ACC112 (cell line): ENCODE data around the gene CIB4.
A peak's percentile ranks its signal among the peaks of the same experiment; 100 is the strongest.
"Not testable (repeated sequence)": the region's sequence is repeated elsewhere in the genome, so short reads cannot be mapped to it uniquely, and the experiment has no call there.

Source experiments
- H2AFZ ChIP-seq: fragments of 200-600 bp; sonication (generic); one replicate; pipeline ENCODE4 v1.6.0; 2017; ENCODE audit warnings: antibody characterized with exemption, low read length; ENCODE audit not compliant: unreplicated experiment
- H3K27ac ChIP-seq: fragments of 200-600 bp; sonication (generic); 2 replicates; pipeline ENCODE4 v1.5.1; 2014; ENCODE audit warnings: low read depth, mild to moderate bottlenecking, antibody characterized with exemption, low read length, moderate library complexity
- H3K27me3 ChIP-seq: fragments of 200-600 bp; sonication (generic); 2 replicates; pipeline ENCODE4 v1.6.1; 2014; ENCODE audit warnings: mild to moderate bottlenecking, antibody characterized with exemption, low read length, moderate library complexity, mixed read lengths; ENCODE audit not compliant: insufficient read depth
- H3K36me3 ChIP-seq: fragments of 200-600 bp; sonication (generic); 2 replicates; pipeline ENCODE4 v1.6.1; 2016; ENCODE audit warnings: mild to moderate bottlenecking, antibody characterized with exemption, low read length, moderate library complexity, mixed read lengths; ENCODE audit not compliant: insufficient read depth
- H3K4me1 ChIP-seq: fragments of 200-600 bp; sonication (generic); one replicate; pipeline ENCODE4 v1.6.1; 2016; ENCODE audit warnings: low read length, mixed read lengths; ENCODE audit not compliant: insufficient read depth, unreplicated experiment, control insufficient read depth
- H3K4me3 ChIP-seq: fragments of 200-600 bp; sonication (generic); 2 replicates; pipeline ENCODE4 v1.5.1; 2014; ENCODE audit warnings: mild to moderate bottlenecking, low read depth, low read length
- H3K79me2 ChIP-seq: fragments of 200-600 bp; sonication (generic); one replicate; pipeline ENCODE4 v1.6.0; 2016; ENCODE audit warnings: low read length; ENCODE audit not compliant: control insufficient read depth, unreplicated experiment, insufficient read depth

Gene CIB4

DNA sequence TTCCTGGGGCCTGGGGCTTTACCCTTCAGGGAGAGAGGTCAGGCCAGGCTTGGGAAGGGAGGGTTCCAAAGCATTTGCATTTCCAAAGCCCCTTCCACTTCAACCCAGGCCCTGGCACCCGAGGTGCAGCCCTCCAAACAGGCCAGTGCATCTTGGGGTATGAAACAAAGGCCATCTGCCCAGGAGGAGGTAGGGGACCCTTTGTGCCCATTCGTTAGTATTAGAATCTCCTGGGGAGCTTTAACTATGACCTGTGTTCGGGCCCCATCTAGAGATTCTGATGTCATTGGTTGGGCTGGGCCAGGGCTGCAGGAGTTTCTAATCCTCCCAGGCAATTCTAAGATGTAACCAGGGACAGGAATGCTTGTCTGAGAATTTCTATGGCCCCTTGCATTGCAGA, 73.6 kb downstream of the CIB4 start:
- no peak overlapping the region for H3K4me3 ChIP-seq
- no peaks in the 10 kb centered on the region for H3K79me2 ChIP-seq
- H3K27ac ChIP-seq, result no peak overlapping the region
- H3K27me3 ChIP-seq, result peaks cover 94% of the 10 kb centered on the region
- H3K4me1 ChIP-seq, result peaks cover 8% of the 10 kb centered on the region
- no peak overlapping the region for H2AFZ ChIP-seq
- no peaks in the 10 kb centered on the region for H3K36me3 ChIP-seq

DNA sequence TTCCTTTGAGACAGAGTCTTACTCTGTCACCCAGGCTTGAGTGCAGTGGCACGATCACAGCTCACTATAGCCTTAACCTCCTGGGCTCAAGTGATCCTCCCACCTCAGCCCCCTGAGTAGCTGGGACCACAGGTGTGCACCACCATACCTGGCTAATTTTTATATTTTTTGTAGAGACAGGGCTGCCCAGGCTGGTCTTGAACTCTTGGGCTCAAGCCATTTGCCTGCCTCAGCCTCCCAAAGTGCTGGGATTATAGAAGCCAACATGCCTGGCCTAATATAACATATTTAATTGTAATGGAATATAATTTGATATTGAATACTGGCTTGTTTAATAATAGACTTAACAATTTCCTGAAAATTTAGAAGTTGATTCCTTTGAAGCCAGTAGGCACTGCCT, 74.4 kb downstream of the CIB4 start:
- not testable (repeated sequence) for H3K4me1 ChIP-seq, H3K36me3 ChIP-seq, H3K27ac ChIP-seq, H2AFZ ChIP-seq, H3K4me3 ChIP-seq, H3K79me2 ChIP-seq
- H3K27me3 ChIP-seq, result peaks cover 94% of the 10 kb centered on the region

- H3K4me1 ChIP-seq, result peaks cover 10% of the 10 kb centered on the region
- peaks cover 94% of the 10 kb centered on the region for H3K27me3 ChIP-seq
- no peak overlapping the region for H3K27ac ChIP-seq
- no peaks in the 10 kb centered on the region for H3K36me3 ChIP-seq
- H2AFZ ChIP-seq, result no peak overlapping the region
- no peaks in the 10 kb centered on the region for H3K79me2 ChIP-seq
- no peak overlapping the region for H3K4me3 ChIP-seq
These were observed 75.1 kb downstream of the CIB4 start for GRCh38 chr2:26566081-26566375.

DNA sequence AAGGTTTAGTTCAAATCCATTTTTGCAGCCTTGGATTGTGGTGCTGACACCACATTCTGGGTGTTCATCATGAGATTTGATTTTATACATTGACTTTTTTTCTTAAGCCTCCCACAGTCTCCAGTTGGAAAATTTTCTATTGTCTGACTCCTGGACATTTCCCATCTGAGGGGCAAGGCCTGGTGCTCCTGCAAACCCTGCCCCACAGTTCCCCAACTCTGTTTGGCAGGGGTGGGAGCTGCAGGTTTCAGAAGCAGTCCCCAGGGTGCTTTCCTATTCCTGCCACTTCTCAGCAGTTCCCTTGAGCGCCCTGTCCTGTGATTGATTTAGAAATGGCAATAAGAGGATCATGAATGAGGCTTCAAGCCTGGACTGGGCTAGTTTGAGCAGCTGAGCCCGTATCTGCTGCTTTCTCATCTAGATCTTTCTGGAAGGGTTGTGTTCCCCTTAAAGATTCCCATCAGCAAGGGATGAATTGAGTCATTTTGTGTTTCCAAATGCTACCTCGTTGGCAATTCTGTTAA, 77.0 kb downstream of the CIB4 start:
- H3K79me2 ChIP-seq, result no peaks in the 10 kb centered on the region
- H3K4me3 ChIP-seq, result no peak overlapping the region
- H3K4me1 ChIP-seq, result peaks cover 10% of the 10 kb centered on the region
- H3K36me3 ChIP-seq, result no peaks in the 10 kb centered on the region
- H3K27ac ChIP-seq, result no peak overlapping the region
- no peak overlapping the region for H2AFZ ChIP-seq
- peaks cover 93% of the 10 kb centered on the region for H3K27me3 ChIP-seq

DNA sequence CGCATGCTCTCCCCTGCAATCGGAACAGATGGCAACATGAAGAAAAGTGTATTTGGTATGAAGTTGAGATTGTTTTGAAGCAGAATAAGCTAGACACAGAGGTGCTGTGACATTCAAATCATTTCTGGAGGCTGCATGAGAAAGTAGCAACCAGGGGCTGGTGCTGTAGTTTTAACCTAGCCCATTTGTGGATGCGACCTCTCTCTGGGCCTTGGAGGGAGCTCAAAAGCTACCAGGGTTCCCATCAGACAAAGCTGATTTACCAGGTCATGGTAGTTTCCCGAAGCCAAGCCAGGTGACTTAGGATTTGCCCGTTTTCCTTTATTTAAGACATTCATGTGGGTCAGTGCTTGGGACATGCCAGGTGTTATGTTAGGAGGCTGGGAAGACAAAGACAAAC, 77.5 kb downstream of the CIB4 start:
- Histone ChIP-seq H3K4me1 (peaks cover 10% of the 10 kb centered on the region), H3K4me3 (no peak overlapping the region), H3K27ac (no peak overlapping the region), H2AFZ (no peak overlapping the region), H3K36me3 (no peaks in the 10 kb centered on the region), H3K27me3 (peaks cover 94% of the 10 kb centered on the region), H3K79me2 (no peaks in the 10 kb centered on the region)

DNA sequence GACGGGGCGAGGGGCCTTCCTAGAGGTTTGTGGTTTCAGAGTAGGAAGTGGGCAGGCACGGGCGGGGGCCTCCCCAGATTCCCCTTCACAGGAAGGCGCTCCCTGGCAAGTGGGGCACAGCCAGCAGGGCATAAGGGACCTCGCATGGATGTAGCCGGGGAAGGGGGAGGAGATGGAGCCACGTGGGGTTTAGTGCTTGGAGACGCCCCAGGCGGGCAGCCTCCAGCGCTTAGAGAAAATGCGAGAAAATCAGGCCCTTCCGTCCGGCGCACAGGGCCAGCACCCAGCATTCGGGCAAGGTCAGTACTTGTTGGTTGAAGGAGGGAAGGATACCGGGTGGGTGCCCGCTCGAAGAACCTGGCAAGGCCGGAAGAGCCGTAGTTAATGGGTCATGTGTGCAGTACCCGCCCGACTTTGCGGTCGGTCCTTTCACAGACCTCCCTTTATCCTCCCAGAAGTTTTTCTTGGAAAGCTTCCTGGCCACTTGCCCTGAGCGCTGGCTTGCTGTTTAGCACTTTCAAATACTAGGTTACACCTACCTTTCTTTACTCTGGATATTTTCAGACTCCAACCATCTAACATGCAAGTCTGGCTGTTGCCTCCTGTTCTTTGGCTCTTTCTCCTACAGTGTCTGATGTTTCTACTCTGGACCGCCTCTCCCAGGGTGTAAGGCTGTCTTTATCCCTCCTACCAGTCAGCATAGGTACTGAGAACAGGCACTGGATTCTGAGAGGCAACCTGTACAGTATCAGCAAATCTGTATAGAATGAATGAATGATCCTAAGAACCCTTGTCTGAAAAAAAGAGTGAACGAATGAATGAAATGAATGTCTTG, 78.1 kb downstream of the CIB4 start:
- Histone ChIP-seq H2AFZ (peak overlapping the region; percentile 52), H3K79me2 (no peaks in the 10 kb centered on the region), H3K4me3 (peak overlapping the region; percentile 68), H3K36me3 (no peaks in the 10 kb centered on the region), H3K4me1 (peaks cover 10% of the 10 kb centered on the region), H3K27ac (no peak overlapping the region), H3K27me3 (peaks cover 94% of the 10 kb centered on the region)

DNA sequence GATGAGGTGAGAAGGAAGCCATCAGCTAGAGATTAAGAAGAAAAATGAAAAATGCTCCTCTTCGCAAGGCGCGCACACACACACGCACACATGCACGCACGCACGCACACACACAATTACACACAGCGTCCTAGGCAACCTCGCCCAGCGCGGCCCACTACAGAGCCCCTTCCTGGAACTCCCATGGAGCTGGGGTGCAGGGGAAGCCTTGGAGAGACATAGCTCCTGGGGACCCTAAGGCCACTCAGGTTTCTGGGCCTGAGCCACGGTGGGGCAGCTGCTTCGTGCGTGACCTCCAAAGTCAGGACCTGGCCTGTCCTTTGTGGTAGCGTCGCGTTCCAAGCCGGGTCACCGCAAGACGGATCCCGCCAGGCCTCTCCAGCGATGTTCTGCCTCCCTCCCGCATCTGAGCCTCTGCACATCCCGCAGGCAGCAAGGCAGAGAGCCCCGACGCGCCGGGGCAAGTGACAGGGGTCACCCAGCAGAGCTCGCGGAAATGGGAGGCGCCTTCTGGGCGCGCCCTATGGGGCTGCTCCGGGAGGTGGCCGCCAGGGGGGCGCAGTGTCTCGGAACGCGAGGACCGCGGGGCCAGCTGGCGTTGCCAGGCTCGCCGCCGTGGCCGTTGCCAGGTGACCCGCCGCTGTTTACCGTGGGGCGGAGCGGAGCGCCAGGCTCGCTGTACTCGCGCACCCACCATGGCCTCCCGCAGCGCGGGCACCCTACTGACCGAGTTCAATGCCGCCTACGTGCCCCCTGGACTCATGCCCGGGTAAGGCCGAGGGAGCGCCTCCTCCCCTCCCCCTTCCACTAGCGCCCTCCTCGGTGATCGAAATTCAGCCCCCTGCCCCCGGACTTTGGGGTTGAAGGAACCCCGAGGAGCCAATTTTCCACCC, 79.0 kb downstream of the CIB4 start:
- H3K4me3 ChIP-seq, result peak overlapping the region; percentile 68
- H3K27ac ChIP-seq, result no peak overlapping the region
- H2AFZ ChIP-seq, result peak overlapping the region; percentile 52
- H3K79me2 ChIP-seq, result no peaks in the 10 kb centered on the region
- no peaks in the 10 kb centered on the region for H3K36me3 ChIP-seq
- H3K4me1 ChIP-seq, result peaks cover 10% of the 10 kb centered on the region
- peaks cover 94% of the 10 kb centered on the region for H3K27me3 ChIP-seq

DNA sequence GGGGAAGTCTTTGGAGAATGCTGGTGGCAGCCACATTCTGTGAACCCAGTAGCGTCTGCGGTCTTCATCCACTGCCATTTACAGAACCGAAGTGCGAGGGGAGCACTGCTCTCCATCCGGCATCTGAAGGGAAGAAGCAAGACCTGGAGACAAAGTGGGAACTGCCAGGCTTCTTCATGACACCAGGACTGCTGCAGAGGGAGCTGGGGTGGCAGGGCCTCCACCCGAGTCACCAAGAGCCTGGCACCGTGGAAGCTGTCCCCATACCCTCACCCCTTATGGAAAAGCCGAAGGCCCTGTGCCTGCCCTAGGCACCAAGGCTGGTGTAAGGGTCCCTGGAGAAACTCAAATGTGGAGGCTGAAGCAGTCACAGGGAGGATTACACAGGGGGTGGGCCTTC, 79.8 kb downstream of the CIB4 start:
- peaks cover 96% of the 10 kb centered on the region for H3K27me3 ChIP-seq
- H3K27ac ChIP-seq, result no peak overlapping the region
- H3K4me3 ChIP-seq, result no peak overlapping the region

DNA sequence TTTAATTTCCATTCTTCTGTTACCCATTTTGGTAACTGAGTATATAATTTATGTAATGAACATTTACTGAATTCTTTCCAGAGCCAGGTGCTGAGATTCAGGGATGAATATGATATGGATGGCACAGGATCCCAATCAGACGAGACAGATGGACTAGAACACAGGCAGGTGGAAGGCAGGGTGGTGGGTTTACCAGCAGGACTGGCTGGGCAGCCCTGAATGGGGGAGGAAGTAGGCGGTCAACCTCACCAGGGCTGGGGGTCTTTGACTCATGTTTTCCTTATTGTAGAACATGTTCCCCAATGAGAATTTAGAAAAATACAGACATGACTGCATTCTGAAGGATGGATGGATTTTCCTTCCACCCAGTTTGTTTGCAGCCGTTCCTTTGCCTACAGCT, 80.3 kb downstream of the CIB4 start:
- no peak overlapping the region for H3K27ac ChIP-seq
- peaks cover 10% of the 10 kb centered on the region for H3K4me1 ChIP-seq
- H3K27me3 ChIP-seq, result peaks cover 93% of the 10 kb centered on the region
- no peak overlapping the region for H3K4me3 ChIP-seq
- H3K79me2 ChIP-seq, result no peaks in the 10 kb centered on the region
- no peaks in the 10 kb centered on the region for H3K36me3 ChIP-seq
- no peak overlapping the region for H2AFZ ChIP-seq

More for the DNA sequence above, 79.8 kb downstream of the CIB4 start:
- Histone ChIP-seq H3K36me3 (no peaks in the 10 kb centered on the region), H3K4me1 (peaks cover 10% of the 10 kb centered on the region), H3K79me2 (no peaks in the 10 kb centered on the region), H2AFZ (no peak overlapping the region)

- H3K27ac ChIP-seq, result no peak overlapping the region
- no peaks in the 10 kb centered on the region for H3K79me2 ChIP-seq
- peaks cover 10% of the 10 kb centered on the region for H3K4me1 ChIP-seq
- H3K4me3 ChIP-seq, result no peak overlapping the region
- H3K27me3 ChIP-seq, result peaks cover 92% of the 10 kb centered on the region
- no peaks in the 10 kb centered on the region for H3K36me3 ChIP-seq
- H2AFZ ChIP-seq, result no peak overlapping the region
These were observed 81.6 kb downstream of the CIB4 start for GRCh38 chr2:26559556-26559955.
